Femur (tissue), 1 donor: ENCODE data around the gene GPX8.

Experiments
- DNase-seq: peaks from one replicate; pipeline ENCODE4 v3.0.0-alpha.2; 2017

The GPX8 gene

GRCh38 chr5:55159763-55160492 lies at the start of gene GPX8:
GPX8 (plus strand) TSS chr5:55160171; CDS start chr5:55160193, 22 bp downstream.
- peak; percentile 77 for DNase-seq

- no peak for DNase-seq
Observed at GRCh38 chr5:55110217-55110616, 49.8 kb upstream of the GPX8 start.

GRCh38 chr5:55113327-55113726 lies 46.6 kb upstream of the GPX8 start:
- DNase-seq = no peak

GRCh38 chr5:55114061-55114460 lies 45.9 kb upstream of the GPX8 start:
- DNase-seq = no peak

GRCh38 chr5:55123365-55123764 lies 36.6 kb upstream of the GPX8 start:
- DNase-seq = no peak

- DNase-seq = no peak
Observed at GRCh38 chr5:55134053-55134722, 25.8 kb upstream of the GPX8 start.

GRCh38 chr5:55136521-55136920 lies 23.4 kb upstream of the GPX8 start:
- no peak for DNase-seq

- DNase-seq = no peak
Observed at GRCh38 chr5:55140908-55141665, 18.9 kb upstream of the GPX8 start.

GRCh38 chr5:55141945-55142690 lies 17.9 kb upstream of the GPX8 start:
- DNase-seq = no peak

- no peak for DNase-seq
Observed at GRCh38 chr5:55143624-55144023, 16.3 kb upstream of the GPX8 start.

GRCh38 chr5:55146080-55146479 lies 13.9 kb upstream of the GPX8 start:
- DNase-seq = no peak

- DNase-seq = peak; percentile 86
Observed at GRCh38 chr5:55146543-55147151, 13.3 kb upstream of the GPX8 start.

- no peak for DNase-seq
Observed at GRCh38 chr5:55149308-55149795, 10.6 kb upstream of the GPX8 start.

GRCh38 chr5:55151923-55152842 lies 7.8 kb upstream of the GPX8 start:
- DNase-seq = no peak

- no peak for DNase-seq
Observed at GRCh38 chr5:55154873-55155272, 5.1 kb upstream of the GPX8 start.

- peak; percentile 90 for DNase-seq
Observed at GRCh38 chr5:55160493-55161209, 680 bp downstream of the GPX8 start.

- DNase-seq = no peak
Observed at GRCh38 chr5:55162666-55163065, 2.7 kb downstream of the GPX8 start.

GRCh38 chr5:55171471-55171870 lies 11.5 kb downstream of the GPX8 start:
- DNase-seq = no peak

GRCh38 chr5:55172051-55172899 lies 12.3 kb downstream of the GPX8 start:
- peak; percentile 79 for DNase-seq
